Lower lobe of right lung (tissue), 2 donors: ENCODE measurements around the gene FAM118B. TPM values are rescaled to one million over a fixed set of nuclear protein-coding genes. Genes with fewer than 3 reads are reported as not detected.

Experiments used
- ATAC-seq, 2 donors: fragments of 200-7000 bp; cut with Tn5 transposase; one replicate each; pipeline ENCODE4 v1.9.1; 2020 to 2022; ENCODE audit warnings: mild to moderate bottlenecking in 2 of 2, moderate library complexity in 2 of 2
- DNase-seq: peaks from one replicate; pipeline ENCODE4 v3.0.0-alpha.2; 2020
- H3K27ac ChIP-seq: fragments of 200-600 bp; one replicate; pipeline ENCODE4 v1.8.0; 2022
- H3K27me3 ChIP-seq: fragments of 200-600 bp; one replicate; pipeline ENCODE4 v1.8.0; 2022; ENCODE audit warnings: low read depth
- H3K36me3 ChIP-seq: fragments of 200-600 bp; one replicate; pipeline ENCODE4 v1.8.0; 2022; ENCODE audit warnings: mild to moderate bottlenecking
- H3K4me1 ChIP-seq: fragments of 200-600 bp; one replicate; pipeline ENCODE4 v1.8.0; 2022
- H3K4me3 ChIP-seq: fragments of 200-600 bp; one replicate; pipeline ENCODE4 v1.8.0; 2022; ENCODE audit warnings: mild to moderate bottlenecking
- H3K9me3 ChIP-seq: fragments of 200-600 bp; one replicate; pipeline ENCODE4 v1.8.0; 2022
- intact Hi-C: fragments of 100-400 bp; cut with DNase I; formaldehyde crosslinking; loops from one replicate; pipeline ENCODE4 v1.11.0; 2022
- total RNA-seq: library from RNA; stranded (reverse); fragmentation: NEBNext Ultra II Directional; extraction: Animal tissue kit (Norgen Biotek cat#: 25700); gene quantifications from one replicate; pipeline ENCODE4 v1.2.1, GENCODE V29; 2021
- TF ChIP-seq, protein P1 (sequence below): fragments of 200-600 bp; IDR thresholded peaks from one replicate; pipeline ENCODE4 v1.8.0; 2022; ENCODE audit warnings: antibody characterized with exemption, mild to moderate bottlenecking
- donor health status: DM: no; HTN: yes; CAD: no; lungs with severe emphysema.

The FAM118B gene
- total RNA-seq, 1 donor from 2014 or later = 35.2 TPM

DNA sequence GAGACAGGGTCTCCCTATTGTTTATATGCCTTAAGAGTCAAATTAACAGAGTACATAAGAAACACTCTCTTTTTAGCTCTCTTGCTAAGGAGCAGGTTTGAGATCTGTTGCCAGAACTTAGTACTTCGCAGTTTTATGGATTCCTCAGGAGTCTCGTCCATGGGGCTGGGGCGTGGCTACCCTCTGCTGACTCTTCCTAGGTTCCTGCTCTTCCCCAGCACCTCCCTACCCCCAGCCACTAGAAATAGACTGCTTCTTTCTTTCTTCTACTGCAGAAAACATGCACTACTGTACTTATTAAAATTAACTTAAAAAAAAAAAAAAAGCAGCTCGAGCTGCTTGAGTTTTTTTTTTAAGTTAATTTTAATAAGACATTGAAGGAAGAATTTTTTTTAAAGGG, 8.0 kb downstream of the FAM118B start:
- intact Hi-C loops = no loop called here
- Histone ChIP-seq H3K27me3 (no peaks in the 10 kb centered on the region), H3K9me3 (no peaks in the 10 kb centered on the region), H3K36me3 (no peaks in the 10 kb centered on the region), H3K4me1 (peaks cover 11% of the 10 kb centered on the region), H3K4me3 (no peak overlapping the region), H3K27ac (no peak overlapping the region)
- no peak for ATAC-seq
- TF ChIP-seq, protein P1, sequence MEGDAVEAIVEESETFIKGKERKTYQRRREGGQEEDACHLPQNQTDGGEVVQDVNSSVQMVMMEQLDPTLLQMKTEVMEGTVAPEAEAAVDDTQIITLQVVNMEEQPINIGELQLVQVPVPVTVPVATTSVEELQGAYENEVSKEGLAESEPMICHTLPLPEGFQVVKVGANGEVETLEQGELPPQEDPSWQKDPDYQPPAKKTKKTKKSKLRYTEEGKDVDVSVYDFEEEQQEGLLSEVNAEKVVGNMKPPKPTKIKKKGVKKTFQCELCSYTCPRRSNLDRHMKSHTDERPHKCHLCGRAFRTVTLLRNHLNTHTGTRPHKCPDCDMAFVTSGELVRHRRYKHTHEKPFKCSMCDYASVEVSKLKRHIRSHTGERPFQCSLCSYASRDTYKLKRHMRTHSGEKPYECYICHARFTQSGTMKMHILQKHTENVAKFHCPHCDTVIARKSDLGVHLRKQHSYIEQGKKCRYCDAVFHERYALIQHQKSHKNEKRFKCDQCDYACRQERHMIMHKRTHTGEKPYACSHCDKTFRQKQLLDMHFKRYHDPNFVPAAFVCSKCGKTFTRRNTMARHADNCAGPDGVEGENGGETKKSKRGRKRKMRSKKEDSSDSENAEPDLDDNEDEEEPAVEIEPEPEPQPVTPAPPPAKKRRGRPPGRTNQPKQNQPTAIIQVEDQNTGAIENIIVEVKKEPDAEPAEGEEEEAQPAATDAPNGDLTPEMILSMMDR = no peak
- no peak for DNase-seq

DNA sequence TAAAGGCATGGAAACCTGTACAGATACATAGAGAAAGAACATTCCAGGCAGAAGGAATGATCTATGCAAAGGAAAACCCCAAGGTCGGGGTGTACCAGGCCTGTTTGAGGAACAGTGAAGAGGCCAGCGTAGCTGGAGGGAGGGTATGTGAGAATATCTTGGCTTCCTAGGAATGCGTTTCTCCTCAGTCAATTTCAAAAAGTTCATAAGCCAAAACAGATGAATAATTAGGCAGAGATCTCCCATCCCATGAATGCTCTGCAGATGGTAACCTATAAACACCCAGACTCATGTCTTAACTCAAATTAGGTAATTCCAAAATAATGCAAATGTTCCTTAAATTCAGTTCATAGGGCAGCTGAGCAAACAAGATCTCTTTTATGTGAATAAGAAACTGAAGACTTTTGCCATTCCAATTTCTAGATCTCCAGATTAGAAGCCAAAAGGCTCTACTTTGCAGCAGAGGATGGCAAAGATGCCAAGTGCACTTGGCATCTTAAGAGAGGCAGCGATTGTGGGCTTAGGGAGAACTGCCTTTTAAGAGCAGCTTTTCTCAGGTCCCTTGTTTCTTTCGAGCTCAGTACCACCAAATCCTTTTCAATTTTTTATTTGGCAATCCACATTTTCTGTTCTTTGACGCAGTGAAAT, 13.2 kb downstream of the FAM118B start:
- DNase-seq (no peak), ATAC-seq (no peak)
- TF ChIP-seq, protein P1 = no peak
- no peaks in the 10 kb centered on the region for H3K4me1 ChIP-seq
- intact Hi-C loops = no loop called here
- no peak overlapping the region for H3K27ac ChIP-seq
- H3K9me3 ChIP-seq = no peaks in the 10 kb centered on the region
- H3K36me3 ChIP-seq = peaks cover 6% of the 10 kb centered on the region
- H3K27me3 ChIP-seq = no peaks in the 10 kb centered on the region
- no peak overlapping the region for H3K4me3 ChIP-seq

DNA sequence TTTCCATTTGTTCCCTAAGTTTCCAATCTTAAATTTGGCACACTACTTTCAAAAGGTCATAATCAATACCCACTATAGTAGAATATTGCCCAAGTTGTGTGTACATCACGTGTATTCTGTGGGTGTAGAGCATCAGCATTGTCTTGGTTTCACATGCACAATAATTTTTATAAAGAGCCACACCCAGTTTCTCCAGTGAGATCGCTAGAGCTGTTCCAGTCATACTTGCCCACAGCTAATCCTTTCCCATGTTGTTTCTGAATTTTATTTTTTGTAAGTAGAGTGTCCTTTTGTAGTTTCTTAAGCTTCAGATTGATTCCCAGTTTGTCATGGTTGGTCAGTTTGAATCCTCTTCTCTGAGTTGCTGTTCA, 13.7 kb downstream of the FAM118B start:
- Histone ChIP-seq H3K4me1 (no peaks in the 10 kb centered on the region), H3K4me3 (no peak overlapping the region), H3K9me3 (no peaks in the 10 kb centered on the region), H3K27ac (no peak overlapping the region), H3K36me3 (peaks cover 8% of the 10 kb centered on the region), H3K27me3 (no peaks in the 10 kb centered on the region)
- DNase-seq (no peak), ATAC-seq (no peak)
- TF ChIP-seq, protein P1 = no peak
- intact Hi-C loops = no loop called here

DNA sequence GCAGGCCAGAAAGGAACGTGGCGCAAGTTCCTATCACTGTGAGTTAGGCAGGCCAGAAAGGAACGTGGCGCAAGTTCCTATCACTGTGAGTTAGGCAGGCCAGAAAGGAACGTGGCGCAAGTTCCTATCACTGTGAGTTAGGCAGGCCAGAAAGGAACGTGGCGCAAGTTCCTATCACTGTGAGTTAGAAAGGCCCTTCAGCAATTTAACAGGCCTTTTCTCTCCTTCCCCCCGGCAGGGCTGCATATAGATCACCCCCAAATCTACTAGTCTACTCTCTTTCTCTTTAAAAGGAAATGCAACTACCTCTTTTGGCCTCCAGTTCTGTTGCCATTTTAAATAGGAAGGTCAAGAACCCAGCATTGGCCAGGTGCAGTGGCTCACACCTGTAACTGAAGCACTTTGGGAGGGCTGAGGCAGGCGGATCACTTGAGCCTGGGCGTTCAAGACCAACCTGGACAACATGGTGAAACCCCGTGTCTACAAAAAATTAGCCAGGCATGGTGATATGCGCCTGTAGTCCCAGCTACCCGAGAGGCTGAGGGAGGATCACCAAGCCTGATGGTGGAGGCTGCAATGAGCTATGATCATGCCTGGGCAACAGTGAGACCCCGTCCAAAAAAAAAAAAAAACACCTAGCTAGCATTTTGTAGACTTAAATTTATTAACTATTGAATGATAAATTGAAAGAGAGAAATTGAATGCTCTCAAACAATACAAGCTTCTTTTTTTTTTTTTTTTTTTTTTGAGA, 14.9 kb downstream of the FAM118B start:
- intact Hi-C loops = no loop called here
- TF ChIP-seq, protein P1 = no peak
- Histone ChIP-seq H3K27ac (no peak overlapping the region), H3K4me1 (peaks cover 6% of the 10 kb centered on the region), H3K4me3 (no peak overlapping the region), H3K36me3 (peaks cover 8% of the 10 kb centered on the region), H3K27me3 (no peaks in the 10 kb centered on the region), H3K9me3 (no peaks in the 10 kb centered on the region)
- no peak for ATAC-seq
- DNase-seq = no peak

DNA sequence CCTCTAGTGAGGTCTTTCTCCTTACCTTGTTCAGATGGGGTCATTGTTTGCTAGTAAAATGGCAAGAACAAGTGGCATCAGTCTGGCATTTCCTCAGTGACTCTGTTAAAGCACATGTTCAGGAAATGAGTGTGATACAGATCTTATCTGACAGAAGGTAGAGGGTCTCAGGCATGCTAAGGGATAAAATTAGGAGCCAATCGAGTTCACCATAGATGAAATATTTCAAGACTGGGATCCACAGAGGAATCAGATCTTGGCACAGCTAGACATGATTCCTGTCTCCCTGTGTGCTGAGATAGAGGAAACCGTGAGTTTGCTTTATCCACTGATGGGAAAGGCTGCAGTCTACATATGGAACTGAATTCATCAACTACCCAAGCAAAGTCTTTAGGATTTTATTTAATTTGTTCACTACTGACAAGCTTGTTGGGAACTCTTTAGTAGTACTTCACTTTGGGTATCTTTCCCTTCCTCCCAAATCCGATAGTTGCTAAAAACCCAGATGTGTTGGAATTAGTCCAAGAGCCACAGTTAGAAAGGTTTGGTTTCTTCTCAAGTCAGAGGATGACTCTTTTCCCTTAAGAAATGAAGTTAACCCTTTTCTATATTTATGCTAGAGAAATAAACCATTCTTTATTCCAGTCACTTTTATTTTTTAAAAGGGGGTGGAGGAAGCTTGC, 18.4 kb downstream of the FAM118B start:
- H3K27ac ChIP-seq = no peak overlapping the region
- no peaks in the 10 kb centered on the region for H3K27me3 ChIP-seq
- TF ChIP-seq, protein P1 = no peak
- DNase-seq (no peak), ATAC-seq (no peak)
- intact Hi-C loops = no loop called here
- H3K4me3 ChIP-seq = no peak overlapping the region
- H3K36me3 ChIP-seq = peaks cover 8% of the 10 kb centered on the region
- H3K9me3 ChIP-seq = no peaks in the 10 kb centered on the region
- H3K4me1 ChIP-seq = peaks cover 16% of the 10 kb centered on the region
